HG03439 (cell line): Measurements from ENCODE around the gene KCNT2.
"Not testable (repeated sequence)": the region's sequence is repeated elsewhere in the genome, so short reads cannot be mapped to it uniquely, and the experiment has no call there.

ENCODE experiments used
- ATAC-seq: cut with Tn5 transposase; IDR thresholded peaks from one replicate; pipeline ENCODE4 v1.9.1; 2021; ENCODE audit warnings: mild to moderate bottlenecking, moderate library complexity; ENCODE audit not compliant: unreplicated experiment

KCNT2 gene

GRCh38 chr1:196355206-196355786 is 252.9 kb downstream of the KCNT2 start:
- ATAC-seq: no peak

GRCh38 chr1:196344453-196344852 is 263.8 kb downstream of the KCNT2 start:
- no peak for ATAC-seq

GRCh38 chr1:196324345-196324744 is 283.9 kb downstream of the KCNT2 start:
- no peak for ATAC-seq

- no peak for ATAC-seq
Observed at GRCh38 chr1:196323869-196324268, 284.4 kb downstream of the KCNT2 start.

GRCh38 chr1:196319301-196319700 is 288.9 kb downstream of the KCNT2 start:
- no peak for ATAC-seq

GRCh38 chr1:196317535-196318522 is 290.4 kb downstream of the KCNT2 start:
- ATAC-seq: no peak

GRCh38 chr1:196312739-196313138 is 295.5 kb downstream of the KCNT2 start:
- no peak for ATAC-seq

- ATAC-seq: no peak
Observed at GRCh38 chr1:196309386-196309785, 298.9 kb downstream of the KCNT2 start.

- ATAC-seq: no peak
Observed at GRCh38 chr1:196308176-196308575, 300.1 kb downstream of the KCNT2 start.

- no peak for ATAC-seq
Observed at GRCh38 chr1:196306421-196306820, 301.8 kb downstream of the KCNT2 start.

- no peak for ATAC-seq
Observed at GRCh38 chr1:196305216-196305615, 303.0 kb downstream of the KCNT2 start.

- no peak for ATAC-seq
Observed at GRCh38 chr1:196302981-196303380, 305.3 kb downstream of the KCNT2 start.

- ATAC-seq: no peak
Observed at GRCh38 chr1:196302420-196302819, 305.8 kb downstream of the KCNT2 start.

- ATAC-seq: no peak
Observed at GRCh38 chr1:196295766-196296165, 312.5 kb downstream of the KCNT2 start.

- no peak for ATAC-seq
Observed at GRCh38 chr1:196278816-196279215, 329.4 kb downstream of the KCNT2 start.

GRCh38 chr1:196277860-196278259 is 330.4 kb downstream of the KCNT2 start:
- no peak for ATAC-seq

- ATAC-seq: no peak
Observed at GRCh38 chr1:196271212-196271947, 336.9 kb downstream of the KCNT2 start.

- not testable (repeated sequence) for ATAC-seq
Observed at GRCh38 chr1:196263086-196263485, 345.2 kb downstream of the KCNT2 start.

- ATAC-seq: no peak
Observed at GRCh38 chr1:196260270-196260669, 348.0 kb downstream of the KCNT2 start.

- no peak for ATAC-seq
Observed at GRCh38 chr1:196259316-196259715, 348.9 kb downstream of the KCNT2 start.

- no peak for ATAC-seq
Observed at GRCh38 chr1:196255762-196256161, 352.5 kb downstream of the KCNT2 start.
